GM12892 (cell line): ENCODE data around the gene RIN3.

Source experiments
- DNase-seq: peaks from one replicate; pipeline ENCODE4 v3.0.0; 2011; ENCODE audit not compliant: insufficient read length
- FAIRE-seq: peaks from 2 replicates; lab custom pipeline; 2011; peaks lifted over from hg19 to GRCh38; lab: Jason Lieb, UNC
- POLR2A ChIP-seq: IDR thresholded peaks from 2 replicates; pipeline ENCODE4 v1.6.1; 2011; ENCODE audit warnings: low read depth, low read length, control low read depth
- POLR2AphosphoS5 ChIP-seq: IDR thresholded peaks from 2 replicates; pipeline ENCODE4 v1.6.1; 2011; ENCODE audit warnings: low read depth, low read length, control low read depth
- TAF1 ChIP-seq: IDR thresholded peaks from 2 replicates; pipeline ENCODE4 v1.6.1; 2011; ENCODE audit warnings: low read depth, mild to moderate bottlenecking, control low read depth, low read length, borderline replicate concordance

Gene RIN3

GRCh38 chr14:92619671-92620456 lies 106.3 kb downstream of the RIN3 start:
- TF ChIP-seq POLR2AphosphoS5 (no peak), POLR2A (no peak), TAF1 (no peak)
- DNase-seq (no peak), FAIRE-seq (no peak)

- no peak for DNase-seq
- TF ChIP-seq TAF1 (no peak), POLR2A (no peak), POLR2AphosphoS5 (no peak)
- FAIRE-seq = no peak
Measured at GRCh38 chr14:92622311-92622710, 108.7 kb downstream of the RIN3 start.

GRCh38 chr14:92624764-92625163 lies 111.2 kb downstream of the RIN3 start:
- no peak for FAIRE-seq
- no peak for TF ChIP-seq POLR2A
- no peak for TF ChIP-seq POLR2AphosphoS5
- TF ChIP-seq TAF1 = no peak

GRCh38 chr14:92625213-92625612 lies 111.6 kb downstream of the RIN3 start:
- no peak for TF ChIP-seq POLR2AphosphoS5
- TF ChIP-seq TAF1 = no peak
- TF ChIP-seq POLR2A = no peak
- DNase-seq (no peak), FAIRE-seq (no peak)

More at GRCh38 chr14:92624764-92625163, 111.2 kb downstream of the RIN3 start:
- no peak for DNase-seq

- TF ChIP-seq POLR2AphosphoS5 = no peak
- TF ChIP-seq POLR2A = no peak
- no peak for TF ChIP-seq TAF1
- DNase-seq (no peak), FAIRE-seq (no peak)
Measured at GRCh38 chr14:92626041-92626440, 112.5 kb downstream of the RIN3 start.

- TF ChIP-seq TAF1 = no peak
- no peak for TF ChIP-seq POLR2AphosphoS5
- no peak for TF ChIP-seq POLR2A
- no peak for DNase-seq
- FAIRE-seq = no peak
Measured at GRCh38 chr14:92627707-92628215, 114.2 kb downstream of the RIN3 start.

- DNase-seq (no peak), FAIRE-seq (no peak)
- TF ChIP-seq POLR2AphosphoS5 (no peak), POLR2A (no peak), TAF1 (no peak)
Measured at GRCh38 chr14:92628636-92629035, 115.1 kb downstream of the RIN3 start.

- FAIRE-seq (no peak), DNase-seq (no peak)
- TF ChIP-seq TAF1 (no peak), POLR2A (no peak), POLR2AphosphoS5 (no peak)
Measured at GRCh38 chr14:92630367-92630766, 116.8 kb downstream of the RIN3 start.

GRCh38 chr14:92631098-92631497 lies 117.5 kb downstream of the RIN3 start:
- no peak for DNase-seq
- no peak for FAIRE-seq
- TF ChIP-seq POLR2AphosphoS5 (no peak), POLR2A (no peak), TAF1 (no peak)

- FAIRE-seq (no peak), DNase-seq (no peak)
- TF ChIP-seq POLR2A = no peak
Measured at GRCh38 chr14:92632546-92633273, 119.1 kb downstream of the RIN3 start.

GRCh38 chr14:92633274-92633616 lies 119.7 kb downstream of the RIN3 start:
- DNase-seq (no peak), FAIRE-seq (no peak)
- TF ChIP-seq TAF1 (no peak), POLR2AphosphoS5 (no peak), POLR2A (no peak)

GRCh38 chr14:92633724-92634123 lies 120.1 kb downstream of the RIN3 start:
- DNase-seq = no peak
- TF ChIP-seq TAF1 = no peak
- no peak for TF ChIP-seq POLR2AphosphoS5
- no peak for TF ChIP-seq POLR2A
- no peak for FAIRE-seq
